ENCODE results near the gene FKBP5. TPM values are rescaled to one million over a fixed set of nuclear protein-coding genes. Genes with fewer than 3 reads are reported as not detected.

The FKBP5 gene
- total and polyA plus RNA-seq, 9 of the 15 experiments (the other 6 are each of a cell fraction or from before 2014, with no cell fraction given) = 32.7 to 151 (median 75.0) TPM

GRCh38 chr6:35687658-35688604, 784 bp downstream of the FKBP5 start (continued):
- TF ChIP-seq ZSCAN32 (CRISPR knock-in tag; IDR thresholded peaks at IDR 0.05) = no peak
- no peak for TF ChIP-seq HOMEZ (CRISPR knock-in tag; IDR thresholded peaks at IDR 0.05)
- TF ChIP-seq, protein P1, sequence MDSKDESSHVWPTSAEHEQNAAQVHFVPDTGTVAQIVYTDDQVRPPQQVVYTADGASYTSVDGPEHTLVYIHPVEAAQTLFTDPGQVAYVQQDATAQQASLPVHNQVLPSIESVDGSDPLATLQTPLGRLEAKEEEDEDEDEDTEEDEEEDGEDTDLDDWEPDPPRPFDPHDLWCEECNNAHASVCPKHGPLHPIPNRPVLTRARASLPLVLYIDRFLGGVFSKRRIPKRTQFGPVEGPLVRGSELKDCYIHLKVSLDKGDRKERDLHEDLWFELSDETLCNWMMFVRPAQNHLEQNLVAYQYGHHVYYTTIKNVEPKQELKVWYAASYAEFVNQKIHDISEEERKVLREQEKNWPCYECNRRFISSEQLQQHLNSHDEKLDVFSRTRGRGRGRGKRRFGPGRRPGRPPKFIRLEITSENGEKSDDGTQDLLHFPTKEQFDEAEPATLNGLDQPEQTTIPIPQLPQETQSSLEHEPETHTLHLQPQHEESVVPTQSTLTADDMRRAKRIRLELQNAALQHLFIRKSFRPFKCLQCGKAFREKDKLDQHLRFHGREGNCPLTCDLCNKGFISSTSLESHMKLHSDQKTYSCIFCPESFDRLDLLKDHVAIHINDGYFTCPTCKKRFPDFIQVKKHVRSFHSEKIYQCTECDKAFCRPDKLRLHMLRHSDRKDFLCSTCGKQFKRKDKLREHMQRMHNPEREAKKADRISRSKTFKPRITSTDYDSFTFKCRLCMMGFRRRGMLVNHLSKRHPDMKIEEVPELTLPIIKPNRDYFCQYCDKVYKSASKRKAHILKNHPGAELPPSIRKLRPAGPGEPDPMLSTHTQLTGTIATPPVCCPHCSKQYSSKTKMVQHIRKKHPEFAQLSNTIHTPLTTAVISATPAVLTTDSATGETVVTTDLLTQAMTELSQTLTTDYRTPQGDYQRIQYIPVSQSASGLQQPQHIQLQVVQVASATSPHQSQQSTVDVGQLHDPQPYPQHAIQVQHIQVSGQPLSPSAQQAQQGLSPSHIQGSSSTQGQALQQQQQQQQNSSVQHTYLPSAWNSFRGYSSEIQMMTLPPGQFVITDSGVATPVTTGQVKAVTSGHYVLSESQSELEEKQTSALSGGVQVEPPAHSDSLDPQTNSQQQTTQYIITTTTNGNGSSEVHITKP (IDR thresholded peaks at IDR 0.05; ENCODE audit: partially characterized antibody) = peak; percentile 13
- no peak for TF ChIP-seq RUNX1 (IDR thresholded peaks at IDR 0.05; ENCODE audit: low read depth)
- TF ChIP-seq DACH1 (IDR thresholded peaks at IDR 0.05; ENCODE audit: partially characterized antibody) = peak; percentile 60
- no peak for TF ChIP-seq TCF15 (CRISPR knock-in tag; IDR thresholded peaks at IDR 0.05)
- TF ChIP-seq EP300 (IDR thresholded peaks at IDR 0.05; ENCODE audit: low read length) = no peak
- peak; percentile 46; the same call in 1 of the 2 replicates for TF ChIP-seq PKNOX1 (IDR thresholded peaks at IDR 0.05)
- no peak for TF ChIP-seq ADNP (tag; IDR thresholded peaks at IDR 0.05)
- TF ChIP-seq DIDO1 (tag; IDR thresholded peaks at IDR 0.05; ENCODE audit: low read depth) = no peak
- no peak for TF ChIP-seq POLR3A (IDR thresholded peaks at IDR 0.05; ENCODE audit: borderline replicate concordance, extremely low read depth, insufficient read depth, insufficient read length)
- no peak for TF ChIP-seq BCLAF1 (IDR thresholded peaks at IDR 0.05; ENCODE audit: borderline replicate concordance in 1 of 2, control insufficient read depth in 1 of 2, low read depth in 2 of 2, low read length in 1 of 2)
- no peak; the same call in 1 of the 2 replicates for TF ChIP-seq GATAD2A (IDR thresholded peaks at IDR 0.05)
- TF ChIP-seq CBX1 (IDR thresholded peaks at IDR 0.05; ENCODE audit: low read depth) = no peak
- no peak for TF ChIP-seq GTF2A2 (tag; IDR thresholded peaks at IDR 0.05)
- 0 out of 4 replicates have a peak, but pooled peaks of 1 of the 2 experiments have one; percentile 13 for TF ChIP-seq RAD21 (CRISPR knock-in tag; conservative IDR thresholded peaks at IDR 0.05 in 1 of 2, IDR thresholded peaks at IDR 0.05 in 1 of 2)
